Esophagus mucosa (tissue), 1 donor: ENCODE measurements around the gene RPAIN. TPM values are rescaled to one million over a fixed set of nuclear protein-coding genes. Genes with fewer than 3 reads are reported as not detected.

Experiments
- ATAC-seq: fragments of 200-7000 bp; cut with Tn5 transposase; one replicate; pipeline ENCODE4 v1.9.1; 2020
- total RNA-seq: library from RNA; stranded (reverse); gene quantifications from one replicate; pipeline ENCODE4 v1.2.4, GENCODE V29; 2023
- donor health status: DM: yes; HTN: yes; CAD: no.

The RPAIN gene
- total RNA-seq, result 20.7 TPM

DNA sequence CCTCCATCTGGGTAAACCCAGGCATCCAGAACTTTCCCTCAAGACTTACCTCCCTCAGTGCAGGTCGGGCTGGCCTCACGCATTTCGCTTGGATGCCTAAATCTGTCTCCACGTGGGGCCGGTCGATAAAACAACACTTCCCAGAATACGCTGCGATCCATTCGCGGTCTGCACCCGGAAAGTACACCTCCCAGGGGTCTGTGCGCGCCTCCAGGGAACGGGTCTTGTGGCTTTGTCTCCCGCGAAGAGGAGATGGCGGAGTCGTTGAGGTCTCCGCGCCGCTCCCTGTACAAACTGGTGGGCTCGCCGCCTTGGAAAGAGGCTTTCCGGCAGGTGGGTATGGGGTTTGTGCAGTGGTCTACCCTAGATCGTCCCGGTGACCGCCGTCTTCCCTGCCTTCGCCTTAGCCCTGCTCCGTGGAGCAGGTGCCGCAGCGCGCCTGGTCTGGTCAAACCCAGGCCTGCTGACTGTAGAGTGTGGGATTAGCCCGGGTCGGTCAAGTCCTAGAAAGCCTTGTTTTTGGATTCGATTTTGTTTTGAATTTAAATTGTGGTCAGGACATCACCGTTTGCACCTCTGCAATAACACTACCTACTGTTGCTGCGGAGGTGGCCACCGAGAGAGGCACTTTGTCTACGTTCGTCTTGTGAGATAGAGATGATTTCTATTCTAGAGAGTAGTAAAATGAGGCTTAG, at the start of gene RPAIN:
RPAIN (plus strand) TSS at position 224 of the 695 bp plus-strand sequence; CDS start at position 253, 29 bp downstream.
- peak; percentile 71 for ATAC-seq

GRCh38 chr17:5370411-5370810, 49.6 kb upstream of the RPAIN start:
- no peak for ATAC-seq

DNA sequence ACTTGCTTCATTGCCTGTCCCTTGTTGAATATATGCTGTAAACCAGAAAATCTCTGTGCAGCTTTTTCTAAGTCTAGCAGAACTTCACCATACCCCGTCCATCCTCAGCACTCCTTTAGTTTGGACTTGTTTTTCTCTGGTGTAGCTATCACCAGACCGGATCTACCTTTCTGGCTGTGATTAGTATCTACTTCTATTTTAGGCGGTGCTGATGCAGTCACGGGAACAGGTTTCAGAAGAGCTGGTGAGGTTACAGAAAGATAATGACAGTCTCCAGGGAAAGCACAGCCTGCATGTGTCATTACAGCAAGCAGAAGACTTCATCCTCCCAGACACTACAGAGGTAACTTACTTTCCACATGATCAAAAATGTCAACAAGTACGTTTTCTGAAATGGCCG, 46.9 kb upstream of the RPAIN start:
- no peak for ATAC-seq

GRCh38 chr17:5378566-5379207, 41.3 kb upstream of the RPAIN start:
- ATAC-seq, result no peak

DNA sequence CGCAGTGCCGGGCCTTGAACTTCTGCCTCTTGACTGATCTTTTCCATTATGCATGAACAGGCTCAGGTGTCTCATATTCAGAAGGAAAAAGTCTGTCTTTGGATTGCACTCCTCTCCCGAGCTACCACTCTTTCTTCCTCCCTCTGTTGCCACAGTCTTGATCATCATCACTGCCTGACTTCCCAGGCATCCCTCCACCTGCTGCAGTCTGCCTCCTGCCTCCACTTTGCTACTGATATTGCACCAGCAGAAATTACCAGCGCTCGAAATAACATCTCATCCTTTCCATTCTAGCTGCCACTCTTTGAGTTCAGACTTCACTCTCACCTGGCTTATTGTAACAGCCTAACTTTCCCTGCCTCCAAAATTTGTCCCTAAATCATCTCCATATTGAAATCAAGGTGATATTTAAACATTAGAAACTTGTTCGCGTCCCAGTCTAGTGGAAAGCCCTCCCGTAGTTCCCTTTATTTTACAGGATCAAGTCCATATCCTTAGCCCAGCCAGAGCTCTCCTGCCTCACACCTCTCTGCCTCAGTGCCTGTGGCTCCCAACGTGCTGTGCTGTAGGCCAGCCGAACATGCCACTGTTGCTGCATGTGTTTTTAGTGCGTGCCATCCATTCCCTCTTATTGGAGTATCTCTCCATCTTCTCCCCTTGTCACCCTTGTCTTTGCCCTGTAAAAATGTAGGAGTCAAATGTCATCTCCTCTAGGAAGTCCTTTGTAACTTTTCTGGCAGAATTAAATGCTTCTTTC, 40.5 kb upstream of the RPAIN start:
- ATAC-seq, result no peak

DNA sequence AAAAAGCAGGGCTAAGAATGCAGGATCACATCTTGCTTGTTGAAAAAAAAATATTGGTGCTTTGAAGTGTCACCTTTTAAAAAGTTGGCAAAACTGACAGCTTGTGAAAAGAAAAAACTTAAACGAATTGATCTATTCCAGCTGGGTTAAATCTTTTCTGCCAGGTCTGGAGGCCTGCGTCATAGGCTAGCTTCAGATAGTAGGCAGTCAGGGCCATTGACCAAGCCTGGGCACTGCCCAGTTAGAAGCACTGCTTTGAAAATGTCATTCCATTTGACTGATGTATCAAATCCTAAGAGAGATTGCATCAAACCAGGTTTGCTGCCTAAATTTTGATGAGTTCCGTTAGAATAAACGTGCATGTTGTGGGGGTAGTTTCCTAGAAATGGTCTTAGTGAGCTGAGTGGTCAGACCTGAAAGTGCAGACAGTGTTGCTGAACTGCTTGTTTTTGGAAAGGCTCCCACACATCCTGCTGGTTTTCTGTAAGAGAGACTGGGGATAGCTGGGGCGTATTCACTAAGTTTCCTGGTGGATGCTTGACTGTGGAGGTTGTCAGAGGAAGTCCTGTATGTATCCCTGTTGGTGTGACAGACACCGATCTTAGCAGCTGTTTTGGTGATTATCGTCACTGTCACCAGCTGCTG, 39.4 kb upstream of the RPAIN start:
- ATAC-seq, result peak; percentile 30

GRCh38 chr17:5381542-5381941, 38.4 kb upstream of the RPAIN start:
- peak; percentile 52 for ATAC-seq

- ATAC-seq, result no peak
Measured at GRCh38 chr17:5391678-5392077, 28.3 kb upstream of the RPAIN start.

DNA sequence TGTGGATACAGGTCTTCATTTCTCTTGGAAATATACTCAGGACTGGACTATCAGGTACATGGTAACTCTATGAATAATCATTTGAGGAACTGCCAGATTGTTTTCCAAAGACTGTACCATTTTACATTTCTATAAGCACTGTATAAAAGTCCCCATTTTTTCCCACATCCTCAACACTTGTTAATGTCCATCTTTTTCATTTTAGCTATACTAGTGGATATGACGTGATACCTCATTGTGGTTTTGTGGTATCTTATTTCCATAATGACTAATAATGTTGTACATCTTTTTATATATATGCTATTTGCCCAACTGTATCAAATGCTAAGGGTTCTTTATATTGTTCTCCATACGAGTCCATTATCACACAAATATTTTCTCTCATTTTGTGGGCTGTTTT, 23.4 kb upstream of the RPAIN start:
- ATAC-seq, result no peak

DNA sequence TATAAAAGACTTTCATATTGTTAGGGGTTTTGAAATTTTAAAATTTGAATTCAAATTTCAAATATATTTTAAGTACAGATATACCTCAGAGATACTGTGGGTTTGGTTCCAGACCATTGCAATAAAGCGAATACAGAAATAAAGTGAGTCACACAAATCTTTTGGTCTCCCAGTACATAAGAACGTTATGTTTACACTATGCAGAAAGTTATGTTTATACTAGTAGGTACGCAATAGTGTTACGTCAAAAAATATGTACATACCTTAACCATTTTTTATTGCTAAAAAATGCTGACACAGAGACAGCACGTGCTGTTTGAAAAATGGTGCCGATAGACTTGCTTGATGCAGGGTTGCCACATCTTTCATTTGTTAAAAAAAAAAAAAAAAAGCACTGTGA, 20.2 kb upstream of the RPAIN start:
- ATAC-seq, result no peak

- no peak for ATAC-seq
Measured at GRCh38 chr17:5405400-5405799, 14.6 kb upstream of the RPAIN start.

DNA sequence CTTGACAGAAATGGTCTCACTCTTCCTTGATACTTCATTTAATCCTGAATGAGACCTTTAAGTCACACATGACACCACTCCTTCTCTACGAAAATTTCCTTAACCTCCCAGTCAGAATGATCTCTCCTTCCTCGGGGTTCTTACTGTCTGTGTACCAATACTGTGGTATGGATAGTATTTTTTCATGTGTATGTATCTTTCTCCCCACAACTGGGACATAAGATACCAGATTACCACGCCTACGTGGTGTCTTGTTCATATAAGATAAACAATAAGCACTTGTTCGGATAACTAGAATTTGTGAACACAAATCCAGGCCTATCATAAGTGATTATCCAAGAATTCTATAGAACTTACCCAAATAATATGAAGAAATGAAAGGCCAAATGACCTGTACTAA, 11.8 kb upstream of the RPAIN start:
- ATAC-seq, result no peak

GRCh38 chr17:5410594-5411272, 9.2 kb upstream of the RPAIN start:
- ATAC-seq, result no peak

- ATAC-seq, result peak; percentile 82
Measured at GRCh38 chr17:5413682-5414081, 6.3 kb upstream of the RPAIN start.

DNA sequence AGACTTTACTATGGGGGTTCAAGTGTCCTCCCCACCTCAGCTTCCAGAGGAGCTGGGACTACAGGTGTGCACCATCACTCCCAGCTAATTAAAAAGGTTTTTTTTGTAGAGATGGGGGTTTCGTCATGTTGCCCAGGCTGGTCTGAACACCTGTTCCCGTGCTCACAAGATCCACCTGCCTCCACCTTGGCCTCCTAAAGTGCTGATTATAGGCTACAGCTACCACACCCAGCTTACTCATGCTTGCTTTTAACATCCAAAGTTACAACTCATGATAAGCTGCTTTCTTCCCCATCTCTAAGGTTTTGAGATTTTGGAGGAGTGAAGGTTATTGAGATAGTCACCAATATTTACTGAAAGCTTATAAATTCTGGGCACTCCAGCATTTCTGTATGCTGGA, 3.1 kb upstream of the RPAIN start:
- peak; percentile 17 for ATAC-seq

- ATAC-seq, result peak; percentile 59
Measured at GRCh38 chr17:5418858-5419355, 1.1 kb upstream of the RPAIN start.

DNA sequence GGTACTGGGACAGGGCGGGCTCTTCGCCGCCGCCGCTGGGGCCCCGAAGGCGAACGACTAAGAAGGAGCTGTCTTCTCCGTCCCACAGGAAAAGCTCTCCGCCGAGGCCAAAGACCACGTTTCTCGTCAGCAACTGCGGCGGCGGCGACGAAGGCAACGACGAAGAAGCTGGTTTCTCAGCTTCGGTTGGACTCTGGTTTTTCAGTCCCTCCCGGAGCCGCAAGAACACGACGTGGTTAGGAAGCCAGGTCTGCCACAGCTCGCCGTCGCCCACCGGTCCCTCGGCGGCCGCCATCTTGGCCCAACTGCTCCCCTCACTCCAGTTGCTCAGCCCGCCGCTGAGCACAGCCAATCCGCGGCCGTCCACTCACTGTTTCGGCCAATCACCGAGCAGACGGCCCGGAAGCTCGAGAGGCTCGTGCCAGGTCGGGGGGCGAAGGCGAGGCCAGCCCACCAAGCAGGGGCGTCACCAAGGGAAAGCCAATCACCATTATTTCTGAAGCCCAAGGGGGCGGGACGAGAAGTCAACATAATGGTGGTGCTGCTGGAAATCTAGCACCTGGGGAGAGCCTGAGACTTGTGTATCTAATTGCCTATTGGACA, 525 bp upstream of the RPAIN start, which contains the start of gene NUP88:
NUP88 (minus strand) TSS at position 307 of the 603 bp plus-strand sequence; CDS start at position 295, 12 bp downstream.
- ATAC-seq, result peak; percentile 87

DNA sequence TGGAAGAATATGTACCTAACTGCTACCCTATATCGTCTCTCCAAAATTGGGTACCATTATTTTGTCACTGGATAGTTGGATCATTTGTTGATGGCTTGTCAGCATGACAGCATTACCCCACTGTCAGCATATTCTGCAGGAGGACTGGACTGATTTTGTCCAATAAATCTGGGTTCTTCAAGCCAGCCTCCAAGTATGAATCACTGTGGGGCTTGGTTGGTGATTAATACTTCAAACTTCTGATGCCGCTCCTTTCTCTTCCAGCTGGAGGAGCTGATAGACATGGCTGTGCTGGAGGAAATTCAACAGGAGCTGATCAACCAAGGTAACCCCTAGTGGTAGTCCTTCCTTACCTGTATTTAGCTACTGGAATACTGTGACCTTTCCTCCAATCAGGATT, 2.5 kb downstream of the RPAIN start:
- peak; percentile 50 for ATAC-seq

DNA sequence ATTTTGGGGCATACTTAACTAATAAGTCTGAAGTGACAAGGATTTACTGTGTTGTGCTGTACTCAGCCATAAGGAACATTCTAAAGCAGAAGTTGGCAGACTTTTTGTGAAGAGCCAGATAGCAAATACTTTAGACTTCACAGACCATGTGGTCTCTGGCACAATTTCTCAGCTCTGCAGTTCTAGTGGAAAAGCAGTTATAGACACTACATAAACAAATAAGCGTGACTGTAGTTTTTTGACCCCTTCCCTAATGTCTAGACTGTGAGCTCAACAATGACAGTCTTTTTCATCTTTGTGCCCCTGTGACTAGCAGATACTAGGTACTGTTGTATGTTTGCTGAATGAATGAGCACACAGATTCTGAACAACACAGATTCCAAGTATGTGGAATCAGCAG, 4.9 kb downstream of the RPAIN start:
- ATAC-seq, result no peak

DNA sequence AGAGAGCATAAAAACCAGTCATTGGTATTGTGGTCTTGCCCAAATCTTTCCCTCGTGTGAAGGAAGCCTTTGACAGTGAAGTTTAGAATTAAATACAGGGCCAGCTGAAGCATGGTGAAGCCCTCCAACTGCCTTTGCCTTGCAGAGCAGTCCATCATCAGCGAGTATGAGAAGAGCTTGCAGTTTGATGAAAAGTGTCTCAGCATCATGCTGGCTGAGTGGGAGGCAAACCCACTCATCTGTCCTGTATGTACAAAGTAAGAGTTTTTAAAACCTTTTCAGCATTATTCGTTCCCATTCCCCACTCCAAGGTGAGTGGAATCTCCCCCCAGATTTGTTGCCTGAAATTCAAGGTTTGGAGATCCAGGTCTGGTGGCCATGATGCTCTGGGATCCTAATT, 5.8 kb downstream of the RPAIN start:
- ATAC-seq, result no peak

DNA sequence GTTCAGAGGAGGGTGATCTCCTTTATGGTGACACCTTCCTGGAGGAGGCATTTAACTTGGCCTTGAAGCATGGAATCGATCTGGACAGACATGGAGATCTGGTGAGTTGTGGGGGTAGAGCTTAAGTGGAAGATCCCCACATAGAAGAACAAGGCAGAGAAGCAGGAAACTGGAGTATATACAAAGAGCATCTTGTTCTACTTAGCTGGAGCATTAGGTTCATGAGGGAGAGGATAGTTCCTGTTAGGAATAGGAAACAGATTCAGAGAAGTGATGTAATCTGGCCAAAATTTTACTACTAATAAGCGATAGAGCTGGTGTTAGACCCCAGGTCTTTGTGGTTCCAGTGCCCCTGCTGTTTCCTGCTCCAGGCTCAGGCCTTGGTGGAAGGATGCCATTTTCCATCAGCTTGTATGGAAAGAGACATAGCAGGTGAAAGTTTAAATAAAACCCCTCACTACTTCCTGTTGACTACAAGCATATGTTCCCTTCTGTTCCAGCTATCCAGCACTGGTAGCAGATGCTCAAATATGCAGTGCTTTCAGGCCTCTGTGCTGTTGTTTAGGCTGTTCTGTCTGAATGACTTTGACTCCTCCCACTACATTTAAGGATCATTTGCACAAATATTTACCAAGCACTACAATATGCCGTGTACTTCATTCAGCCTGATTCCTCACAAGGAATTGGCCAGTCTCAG, 9.4 kb downstream of the RPAIN start:
- no peak for ATAC-seq
